HG03565 (cell line): ENCODE results near the gene MAGEB17.

Experiments
- ATAC-seq: cut with Tn5 transposase; IDR thresholded peaks from one replicate; pipeline ENCODE4 v1.9.1; 2021; ENCODE audit warnings: mild to moderate bottlenecking, moderate library complexity; ENCODE audit not compliant: unreplicated experiment

MAGEB17 gene

GRCh38 chrX:16205840-16206239 lies 38.6 kb downstream of the MAGEB17 start:
- ATAC-seq: no peak

DNA sequence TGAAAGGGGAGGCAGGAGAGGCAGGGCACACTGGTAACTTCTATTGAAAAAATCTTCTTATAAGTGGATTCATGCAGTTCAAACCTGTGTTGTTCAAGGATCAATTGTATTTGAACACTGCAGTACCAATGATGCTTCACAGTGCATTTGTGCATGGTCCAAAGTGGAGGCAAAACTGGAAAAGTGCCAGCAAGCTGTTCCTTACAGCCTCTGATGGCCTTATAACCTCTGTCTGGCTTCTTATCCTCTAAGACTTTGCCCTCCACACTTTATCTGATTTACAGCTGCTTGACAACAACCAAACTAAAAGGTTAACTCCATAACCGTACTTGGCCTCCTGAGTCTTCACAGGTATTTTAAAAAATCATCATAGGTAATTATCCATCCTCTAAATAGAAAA lies 40.4 kb downstream of the MAGEB17 start:
- ATAC-seq: no peak

DNA sequence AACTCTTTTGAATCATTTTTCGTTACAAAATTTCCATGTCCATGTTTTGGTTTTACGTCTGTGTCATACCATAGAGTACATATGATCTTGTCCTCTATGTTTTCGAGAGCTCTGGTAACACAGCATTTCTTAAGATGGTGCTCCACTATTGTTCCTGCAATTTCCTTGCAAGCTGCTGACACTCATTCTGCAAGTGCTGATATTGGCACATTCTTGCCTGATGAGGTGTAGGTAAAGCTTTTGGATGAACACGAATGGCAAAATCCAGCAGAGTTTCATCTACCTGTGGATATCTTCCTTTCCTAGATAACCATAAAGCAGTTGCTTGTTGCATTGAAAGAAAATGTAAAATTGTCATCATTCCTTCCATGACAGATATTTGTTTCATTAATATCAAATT lies 41.3 kb downstream of the MAGEB17 start:
- no peak for ATAC-seq

- ATAC-seq: no peak
Observed at GRCh38 chrX:16210061-16210460, 42.8 kb downstream of the MAGEB17 start.

DNA sequence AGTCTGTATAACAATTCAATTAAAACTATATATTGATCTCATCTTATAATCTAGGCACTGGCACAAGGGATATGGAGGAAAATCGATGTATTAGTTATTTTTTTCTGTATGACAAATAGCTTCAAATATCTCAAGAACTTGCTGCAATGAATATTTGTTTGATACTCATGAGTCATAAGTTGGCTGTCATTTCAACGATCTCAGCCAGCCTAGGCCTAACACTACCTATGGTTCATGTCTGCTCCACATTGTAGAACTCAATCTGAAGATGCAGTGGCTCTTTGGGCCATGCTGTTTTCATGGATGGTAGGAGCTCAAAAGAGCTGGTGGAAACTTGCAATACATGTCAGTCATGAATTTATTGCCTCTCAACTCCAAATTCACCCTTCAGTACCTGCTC lies 44.7 kb downstream of the MAGEB17 start:
- ATAC-seq: no peak

GRCh38 chrX:16212436-16212835 lies 45.2 kb downstream of the MAGEB17 start:
- ATAC-seq: no peak

GRCh38 chrX:16213961-16214360 lies 46.7 kb downstream of the MAGEB17 start:
- no peak for ATAC-seq

- ATAC-seq: no peak
Observed at GRCh38 chrX:16215660-16216059, 48.4 kb downstream of the MAGEB17 start.
